Effector memory CD8-positive, alpha-beta T cell (primary cell): ENCODE data around the gene GNAI2.
"Not testable (repeated sequence)": the region's sequence is repeated elsewhere in the genome, so short reads cannot be mapped to it uniquely, and the experiment has no call there.

ENCODE experiments used
- ATAC-seq: fragments of 150-1000 bp; cut with Tn5 transposase; replicated peaks from 2 replicates; pipeline ENCODE4 v1.10.0; 2021; ENCODE audit warnings: mild to moderate bottlenecking, moderate library complexity
- DNase-seq, 3 experiments: peaks; one replicate each; pipeline ENCODE4 v3.0.0; 2021
- H3K27ac Mint-ChIP-seq, 2 donors: one replicate each; pipeline ENCODE4 v1.8.0; 2022; ENCODE audit warnings: mild to moderate bottlenecking in 2 of 2, mixed read lengths in 2 of 2, moderate library complexity in 2 of 2
- H3K27me3 Mint-ChIP-seq, 2 donors: one replicate each; pipeline ENCODE4 v1.8.0; 2022; ENCODE audit warnings: mixed read lengths in 2 of 2
- H3K36me3 Mint-ChIP-seq: one replicate; pipeline ENCODE4 v1.8.0; 2022; ENCODE audit warnings: mild to moderate bottlenecking, moderate library complexity, mixed read lengths; ENCODE audit not compliant: insufficient read depth
- H3K4me1 Mint-ChIP-seq, 2 donors: one replicate each; pipeline ENCODE4 v1.8.0; 2022; ENCODE audit warnings: low read depth in 2 of 2, mixed read lengths in 2 of 2
- H3K4me3 Mint-ChIP-seq, 2 donors: one replicate each; pipeline ENCODE4 v1.8.0; 2022; ENCODE audit warnings: mild to moderate bottlenecking in 2 of 2, mixed read lengths in 2 of 2, moderate library complexity in 2 of 2
- H3K9me3 Mint-ChIP-seq, 2 donors: one replicate each; pipeline ENCODE4 v1.8.0; 2022; ENCODE audit warnings: mixed read lengths in 2 of 2

Gene GNAI2

DNA sequence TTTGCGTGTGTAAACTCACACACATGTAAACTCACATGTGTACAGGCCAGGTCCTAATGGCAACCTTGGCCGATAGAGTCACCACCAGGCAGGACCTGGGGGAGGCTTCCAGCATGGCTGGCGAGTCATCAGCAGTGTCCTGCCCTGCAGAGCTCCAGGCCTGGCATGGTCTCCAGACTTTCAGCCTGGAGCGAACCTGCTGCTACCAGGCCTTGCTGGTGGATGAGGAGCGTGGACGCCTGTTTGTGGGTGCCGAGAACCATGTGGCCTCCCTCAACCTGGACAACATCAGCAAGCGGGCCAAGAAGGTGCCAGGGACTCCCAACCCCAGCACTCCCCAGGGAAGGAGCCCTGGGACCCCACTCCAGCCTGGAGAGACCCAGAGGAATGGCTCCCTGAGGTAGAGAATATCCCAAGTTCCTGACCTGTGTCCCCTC lies 34.0 kb downstream of the GNAI2 start:
- DNase-seq, result no peak
- no peak for ATAC-seq
- no peaks in the 10 kb centered on the region for H3K9me3 Mint-ChIP-seq
- peaks cover 12 to 16% of the 10 kb centered on the region in 2 donors for H3K4me1 Mint-ChIP-seq
- H3K27ac Mint-ChIP-seq, result no peak overlapping the region
- peaks cover 19% of the 10 kb centered on the region for H3K36me3 Mint-ChIP-seq
- H3K27me3 Mint-ChIP-seq, result peaks cover 17 to 24% of the 10 kb centered on the region in 2 donors
- no peak overlapping the region for H3K4me3 Mint-ChIP-seq

DNA sequence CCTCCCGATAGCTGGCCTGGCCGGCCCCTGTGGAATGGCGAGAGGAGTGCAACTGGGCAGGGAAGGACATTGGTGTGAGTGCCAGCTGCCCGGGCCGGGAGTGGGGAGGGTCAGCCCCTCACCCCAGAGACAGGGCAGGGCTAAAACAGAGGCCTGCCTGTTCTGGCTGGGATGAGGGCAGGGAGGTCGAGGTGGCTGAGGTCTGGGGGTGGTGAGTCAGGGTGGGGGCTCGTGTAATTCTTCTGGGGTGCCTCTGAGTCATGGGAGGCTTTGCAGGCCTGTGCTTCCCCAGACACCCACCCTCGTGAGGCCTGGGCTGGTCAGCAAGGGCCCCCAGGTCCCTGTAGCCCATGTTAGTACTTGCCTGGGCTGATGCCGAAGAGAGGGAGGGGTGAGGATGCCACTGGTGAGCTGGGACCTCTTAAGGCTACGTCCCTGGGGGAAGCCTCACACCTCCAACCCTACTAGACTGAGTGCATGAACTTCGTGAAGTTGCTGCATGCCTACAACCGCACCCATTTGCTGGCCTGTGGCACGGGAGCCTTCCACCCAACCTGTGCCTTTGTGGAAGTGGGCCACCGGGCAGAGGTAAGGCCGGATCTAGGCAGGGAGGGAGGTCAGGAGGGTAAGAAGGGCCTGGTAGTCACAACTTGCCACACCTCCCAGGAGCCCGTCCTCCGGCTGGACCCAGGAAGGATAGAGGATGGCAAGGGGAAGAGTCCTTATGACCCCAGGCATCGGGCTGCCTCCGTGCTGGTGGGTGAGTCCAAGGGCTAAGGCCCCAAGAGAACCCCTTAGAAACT lies 34.6 kb downstream of the GNAI2 start:
- Mint-ChIP-seq H3K27me3 (peaks cover 23 to 30% of the 10 kb centered on the region in 2 donors), H3K4me3 (no peak overlapping the region), H3K4me1 (peaks cover 16 to 19% of the 10 kb centered on the region in 2 donors), H3K36me3 (peaks cover 20% of the 10 kb centered on the region), H3K9me3 (no peaks in the 10 kb centered on the region), H3K27ac (no peak overlapping the region)
- DNase-seq, result no peak
- no peak for ATAC-seq

DNA sequence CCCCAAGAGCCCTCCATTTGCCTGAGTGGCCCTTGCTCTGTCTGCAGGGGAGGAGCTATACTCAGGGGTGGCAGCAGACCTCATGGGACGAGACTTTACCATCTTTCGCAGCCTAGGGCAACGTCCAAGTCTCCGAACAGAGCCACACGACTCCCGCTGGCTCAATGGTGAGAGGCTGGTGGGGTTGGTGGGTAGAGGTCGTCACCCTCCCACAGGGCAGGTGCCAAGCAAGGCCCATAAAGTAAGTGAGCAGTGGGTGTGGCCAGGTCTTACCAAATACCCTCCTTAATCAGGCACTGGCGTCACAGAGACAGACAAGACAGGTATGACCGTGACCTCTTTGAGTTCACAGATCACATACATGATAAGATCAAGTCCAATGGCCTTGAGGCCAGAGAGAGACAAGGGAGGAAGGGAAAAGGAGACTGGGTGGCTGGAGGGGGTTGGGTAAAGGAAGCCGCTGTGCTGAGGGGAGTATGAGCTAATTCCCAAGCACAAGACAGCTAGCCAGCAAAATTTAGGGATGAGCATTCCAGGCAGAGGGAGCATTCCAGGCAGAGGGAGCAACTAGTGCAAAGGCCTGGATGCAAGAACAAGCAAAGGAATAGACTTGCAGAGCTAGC lies 35.4 kb downstream of the GNAI2 start:
- H3K27ac Mint-ChIP-seq, result no peak overlapping the region

DNA sequence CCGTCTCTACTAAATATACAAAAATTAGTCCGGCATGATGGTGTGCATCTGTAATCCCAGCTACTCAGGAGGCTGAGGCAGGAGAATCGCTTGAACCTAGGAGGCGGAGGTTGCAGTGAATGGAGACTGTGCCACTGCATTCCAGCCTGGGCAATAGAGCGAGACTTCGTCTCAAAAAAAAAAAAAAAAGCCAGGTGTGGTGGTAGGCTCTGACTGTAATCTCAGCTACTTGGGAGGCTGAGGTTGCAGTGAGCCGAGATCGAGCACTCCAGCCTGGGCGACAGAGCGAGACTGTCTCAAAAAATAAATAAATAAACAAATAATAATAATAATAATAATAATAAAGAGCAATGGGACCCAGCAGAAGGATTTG lies 36.5 kb downstream of the GNAI2 start:
- Mint-ChIP-seq H3K27me3 (peaks cover 31 to 43% of the 10 kb centered on the region in 2 donors), H3K4me1 (peaks cover 22% of the 10 kb centered on the region in 2 donors), H3K4me3 (peak overlapping the region in 1 of 2 donors; percentile 39), H3K36me3 (peaks cover 20% of the 10 kb centered on the region)
- not testable (repeated sequence) for ATAC-seq, DNase-seq, H3K9me3 Mint-ChIP-seq, H3K27ac Mint-ChIP-seq

More for the DNA sequence above, 35.4 kb downstream of the GNAI2 start:
- Mint-ChIP-seq H3K27me3 (peaks cover 31 to 38% of the 10 kb centered on the region in 2 donors), H3K36me3 (peaks cover 20% of the 10 kb centered on the region), H3K4me1 (peaks cover 22% of the 10 kb centered on the region in 2 donors), H3K9me3 (no peaks in the 10 kb centered on the region), H3K4me3 (peak overlapping the region in 1 of 2 donors; percentile 27)
- no peak for DNase-seq
- ATAC-seq, result no peak

DNA sequence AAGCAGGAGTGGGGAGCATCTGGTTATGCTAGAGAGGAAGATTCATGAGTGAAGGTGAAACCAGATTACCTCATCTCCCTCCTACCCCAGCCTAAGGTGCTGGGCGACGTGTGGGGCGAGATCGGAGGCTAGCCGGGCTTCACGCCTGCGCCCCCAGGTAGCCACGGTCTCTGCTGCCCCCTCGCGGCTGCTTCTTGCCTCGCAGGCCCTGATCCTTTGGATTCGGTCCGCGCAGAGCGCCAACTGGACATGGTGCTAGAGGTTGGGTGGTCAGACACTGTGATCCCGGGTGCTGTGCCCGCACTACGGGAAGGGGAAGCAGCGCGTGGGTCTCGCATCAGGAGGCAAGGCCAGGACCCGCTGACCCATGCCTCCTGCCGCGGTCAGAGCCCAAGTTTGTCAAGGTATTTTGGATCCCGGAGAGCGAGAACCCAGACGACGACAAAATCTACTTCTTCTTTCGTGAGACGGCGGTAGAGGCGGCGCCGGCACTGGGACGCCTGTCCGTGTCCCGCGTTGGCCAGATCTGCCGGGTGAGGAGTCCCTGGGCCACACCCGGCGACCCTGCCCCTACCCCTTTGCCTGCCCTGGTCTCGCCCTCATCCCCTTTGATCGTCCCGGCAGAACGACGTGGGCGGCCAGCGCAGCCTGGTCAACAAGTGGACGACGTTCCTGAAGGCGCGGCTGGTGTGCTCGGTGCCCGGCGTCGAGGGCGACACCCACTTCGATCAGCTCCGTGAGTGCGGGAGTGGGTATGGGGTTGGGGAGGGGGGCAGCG lies 37.1 kb downstream of the GNAI2 start:
- peak; percentile 88 to 90 (median 90) for DNase-seq
- ATAC-seq, result peak; percentile 88
- Mint-ChIP-seq H3K9me3 (no peaks in the 10 kb centered on the region), H3K27ac (peak overlapping the region; percentile 55 to 89), H3K4me1 (peaks cover 22% of the 10 kb centered on the region in 2 donors), H3K36me3 (peaks cover 20% of the 10 kb centered on the region), H3K27me3 (peaks cover 35 to 49% of the 10 kb centered on the region in 2 donors), H3K4me3 (peak overlapping the region; percentile 39 to 83)

DNA sequence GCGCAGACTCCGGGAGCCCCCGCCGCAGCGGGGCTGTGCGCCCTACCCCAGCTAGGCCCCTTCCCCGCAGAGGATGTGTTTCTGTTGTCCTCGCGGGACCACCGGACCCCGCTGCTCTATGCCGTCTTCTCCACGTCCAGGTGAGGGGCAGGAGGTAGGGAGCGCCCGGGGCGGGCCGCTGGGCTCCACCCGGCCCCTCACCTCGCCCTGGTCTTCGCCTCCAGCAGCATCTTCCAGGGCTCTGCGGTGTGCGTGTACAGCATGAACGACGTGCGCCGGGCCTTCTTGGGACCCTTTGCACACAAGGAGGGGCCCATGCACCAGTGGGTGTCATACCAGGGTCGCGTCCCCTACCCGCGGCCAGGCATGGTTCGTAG lies 37.7 kb downstream of the GNAI2 start:
- no peak for DNase-seq
- H3K4me3 Mint-ChIP-seq, result peak overlapping the region in 1 of 2 donors; percentile 83
- peaks cover 22% of the 10 kb centered on the region in 2 donors for H3K4me1 Mint-ChIP-seq
- no peak for ATAC-seq
- H3K36me3 Mint-ChIP-seq, result peaks cover 22% of the 10 kb centered on the region
- peak overlapping the region in 1 of 2 donors; percentile 15 for H3K27ac Mint-ChIP-seq
- H3K9me3 Mint-ChIP-seq, result no peaks in the 10 kb centered on the region
- peaks cover 35 to 51% of the 10 kb centered on the region in 2 donors for H3K27me3 Mint-ChIP-seq

DNA sequence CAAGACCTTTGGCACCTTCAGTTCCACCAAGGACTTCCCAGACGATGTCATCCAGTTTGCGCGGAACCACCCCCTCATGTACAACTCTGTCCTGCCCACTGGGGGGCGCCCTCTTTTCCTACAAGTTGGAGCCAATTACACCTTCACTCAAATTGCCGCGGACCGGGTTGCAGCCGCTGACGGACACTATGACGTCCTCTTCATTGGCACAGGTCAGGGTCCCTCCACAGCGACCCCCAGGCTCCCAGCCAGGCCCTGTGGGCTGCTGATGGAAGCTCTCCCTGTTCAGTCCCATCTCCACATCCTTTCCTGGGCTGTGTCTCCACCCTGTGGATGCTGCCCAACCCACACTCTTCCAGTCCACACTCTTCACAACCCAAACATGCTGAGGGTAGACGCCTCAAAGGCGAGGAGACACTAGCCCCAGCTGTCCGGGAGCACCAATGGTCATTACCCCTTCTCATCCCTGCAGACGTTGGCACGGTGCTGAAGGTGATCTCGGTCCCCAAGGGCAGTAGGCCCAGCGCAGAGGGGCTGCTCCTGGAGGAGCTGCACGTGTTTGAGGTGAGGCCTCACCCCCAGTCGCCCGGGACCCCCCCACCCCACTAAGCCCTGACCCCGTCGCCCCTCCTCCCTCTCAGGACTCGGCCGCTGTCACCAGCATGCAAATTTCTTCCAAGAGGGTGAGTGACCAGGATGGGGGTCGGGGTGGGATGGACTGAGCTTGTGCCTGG lies 38.5 kb downstream of the GNAI2 start:
- peaks cover 35 to 51% of the 10 kb centered on the region in 2 donors for H3K27me3 Mint-ChIP-seq
- peaks cover 23% of the 10 kb centered on the region for H3K36me3 Mint-ChIP-seq
- H3K9me3 Mint-ChIP-seq, result no peaks in the 10 kb centered on the region
- DNase-seq, result peak; percentile 70 to 73 (median 71)
- peak; percentile 46 for ATAC-seq
- peak overlapping the region in 1 of 2 donors; percentile 15 for H3K27ac Mint-ChIP-seq
- peaks cover 22% of the 10 kb centered on the region in 2 donors for H3K4me1 Mint-ChIP-seq
- H3K4me3 Mint-ChIP-seq, result peak overlapping the region; percentile 63 to 67

DNA sequence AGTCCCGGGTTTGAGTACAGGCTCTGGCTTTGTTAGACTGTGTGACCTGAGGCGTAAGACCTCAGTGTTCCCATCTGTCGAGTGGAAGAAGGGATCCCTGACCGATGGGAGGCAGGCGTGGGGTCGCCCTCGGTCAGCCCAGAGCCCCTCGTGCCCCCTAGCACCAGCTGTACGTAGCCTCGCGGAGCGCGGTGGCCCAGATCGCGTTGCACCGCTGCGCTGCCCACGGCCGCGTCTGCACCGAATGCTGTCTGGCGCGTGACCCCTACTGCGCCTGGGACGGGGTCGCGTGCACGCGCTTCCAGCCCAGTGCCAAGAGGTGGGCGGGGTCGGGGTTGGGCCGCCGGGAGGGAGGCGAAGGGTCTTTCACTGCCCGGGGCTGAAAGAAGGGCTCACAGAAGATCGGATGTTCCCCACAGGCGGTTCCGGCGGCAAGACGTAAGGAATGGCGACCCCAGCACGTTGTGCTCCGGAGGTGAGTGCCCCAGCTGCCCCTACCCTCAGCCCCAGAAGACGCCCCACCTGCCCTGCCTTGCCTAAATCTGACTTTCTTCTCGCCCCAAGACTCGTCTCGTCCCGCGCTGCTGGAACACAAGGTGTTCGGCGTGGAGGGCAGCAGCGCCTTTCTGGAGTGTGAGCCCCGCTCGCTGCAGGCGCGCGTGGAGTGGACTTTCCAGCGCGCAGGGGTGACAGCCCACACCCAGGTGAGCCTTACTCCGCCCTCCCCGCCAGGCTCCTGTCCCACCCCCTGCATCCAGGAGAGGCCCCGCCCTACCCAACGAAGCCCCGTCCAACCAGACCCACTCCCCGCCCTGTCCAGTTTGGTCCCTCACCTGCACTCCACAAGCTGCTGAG lies 39.4 kb downstream of the GNAI2 start:
- Mint-ChIP-seq H3K9me3 (no peaks in the 10 kb centered on the region), H3K4me3 (peak overlapping the region; percentile 56 to 63), H3K4me1 (peaks cover 22% of the 10 kb centered on the region in 2 donors), H3K36me3 (peaks cover 21% of the 10 kb centered on the region), H3K27me3 (peaks cover 35 to 51% of the 10 kb centered on the region in 2 donors), H3K27ac (peak overlapping the region; percentile 23 to 49)
- DNase-seq (no peak), ATAC-seq (no peak)

DNA sequence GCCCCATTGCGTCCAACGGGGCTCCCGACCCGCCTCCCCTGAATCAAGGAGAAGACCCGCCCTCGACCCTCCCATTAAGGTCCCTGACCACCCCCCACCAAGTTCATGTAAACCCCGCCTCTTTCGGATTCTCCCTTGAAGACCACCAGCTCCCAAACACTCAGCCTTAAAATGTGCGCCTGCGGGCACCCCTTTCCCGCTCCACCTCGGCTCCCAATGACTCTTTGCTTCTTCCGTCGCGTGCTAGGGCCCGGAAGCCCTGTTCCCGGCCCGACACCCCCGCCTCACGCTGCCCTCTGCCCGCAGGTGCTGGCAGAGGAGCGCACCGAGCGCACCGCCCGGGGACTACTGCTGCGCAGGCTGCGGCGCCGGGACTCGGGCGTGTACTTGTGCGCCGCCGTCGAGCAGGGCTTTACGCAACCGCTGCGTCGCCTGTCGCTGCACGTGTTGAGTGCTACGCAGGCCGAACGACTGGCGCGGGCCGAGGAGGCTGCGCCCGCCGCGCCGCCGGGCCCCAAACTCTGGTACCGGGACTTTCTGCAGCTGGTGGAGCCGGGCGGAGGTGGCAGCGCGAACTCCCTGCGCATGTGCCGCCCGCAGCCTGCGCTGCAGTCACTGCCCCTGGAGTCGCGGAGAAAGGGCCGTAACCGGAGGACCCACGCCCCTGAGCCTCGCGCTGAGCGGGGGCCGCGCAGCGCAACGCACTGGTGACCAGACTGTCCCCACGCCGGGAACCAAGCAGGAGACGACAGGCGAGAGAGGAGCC lies 40.2 kb downstream of the GNAI2 start:
- Mint-ChIP-seq H3K27me3 (peaks cover 35 to 51% of the 10 kb centered on the region in 2 donors), H3K27ac (peak overlapping the region; percentile 23 to 49), H3K4me3 (peak overlapping the region; percentile 56 to 63), H3K36me3 (peaks cover 19% of the 10 kb centered on the region), H3K4me1 (peaks cover 22% of the 10 kb centered on the region in 2 donors), H3K9me3 (no peaks in the 10 kb centered on the region)
- peak; percentile 30 for ATAC-seq
- no peak for DNase-seq

DNA sequence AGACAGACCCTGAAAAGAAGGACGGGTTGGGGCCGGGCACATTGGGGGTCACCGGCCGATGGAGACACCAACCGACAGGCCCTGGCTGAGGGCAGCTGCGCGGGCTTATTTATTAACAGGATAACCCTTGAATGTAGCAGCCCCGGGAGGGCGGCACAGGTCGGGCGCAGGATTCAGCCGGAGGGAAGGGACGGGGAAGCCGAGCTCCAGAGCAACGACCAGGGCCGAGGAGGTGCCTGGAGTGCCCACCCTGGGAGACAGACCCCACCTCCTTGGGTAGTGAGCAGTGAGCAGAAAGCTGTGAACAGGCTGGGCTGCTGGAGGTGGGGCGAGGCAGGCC lies 40.7 kb downstream of the GNAI2 start:
- Mint-ChIP-seq H3K4me3 (no peak overlapping the region), H3K9me3 (no peaks in the 10 kb centered on the region), H3K27me3 (peaks cover 35 to 51% of the 10 kb centered on the region in 2 donors), H3K27ac (no peak overlapping the region), H3K36me3 (peaks cover 19% of the 10 kb centered on the region), H3K4me1 (peaks cover 22% of the 10 kb centered on the region in 2 donors)
- no peak for DNase-seq
- ATAC-seq, result no peak

DNA sequence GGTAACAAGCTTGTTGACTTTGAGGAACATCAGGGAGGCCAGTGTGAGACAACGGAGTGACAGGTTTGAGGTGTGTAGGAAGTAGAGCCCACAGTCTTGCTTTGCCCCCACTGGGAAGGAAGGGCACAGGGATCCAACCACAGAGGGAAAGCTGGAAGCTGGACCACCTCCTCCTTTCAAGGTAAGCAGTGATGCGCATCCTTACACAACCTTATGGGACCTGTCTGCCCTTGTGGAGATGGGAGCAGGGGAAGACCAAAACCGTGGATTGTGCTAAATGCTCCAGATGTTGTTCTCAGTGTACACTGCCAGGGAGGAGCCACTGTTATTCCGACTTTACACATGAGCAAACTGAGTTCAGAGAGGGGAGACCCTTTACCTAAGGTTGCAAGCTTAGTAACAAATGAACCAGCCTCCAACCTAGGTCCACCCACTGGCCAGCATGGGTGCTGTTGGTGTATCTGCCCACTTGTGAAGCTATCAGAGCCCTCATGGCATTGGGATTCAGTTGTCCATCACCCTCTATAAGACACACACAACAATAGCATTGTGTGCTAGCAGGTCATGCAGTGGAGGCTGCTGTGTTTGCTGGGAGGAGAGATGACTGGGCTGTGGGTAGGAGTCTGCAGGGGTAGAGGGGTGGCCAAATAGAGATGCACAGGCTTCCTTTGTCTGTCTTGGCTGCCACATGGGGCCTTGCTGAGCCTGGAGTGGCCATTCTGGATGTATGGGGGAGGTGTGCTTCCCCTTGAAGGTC lies 42.3 kb downstream of the GNAI2 start:
- H3K27me3 Mint-ChIP-seq, result peaks cover 29 to 44% of the 10 kb centered on the region in 2 donors
- H3K36me3 Mint-ChIP-seq, result peaks cover 12% of the 10 kb centered on the region
- no peak overlapping the region for H3K4me3 Mint-ChIP-seq
- DNase-seq, result no peak
- peaks cover 16 to 17% of the 10 kb centered on the region in 2 donors for H3K4me1 Mint-ChIP-seq
- no peaks in the 10 kb centered on the region for H3K9me3 Mint-ChIP-seq
- no peak overlapping the region for H3K27ac Mint-ChIP-seq
- ATAC-seq, result no peak
